Measurements from ENCODE around the gene SCN1A. TPM values are rescaled to one million over a fixed set of nuclear protein-coding genes. Genes with fewer than 3 reads are reported as not detected.

The SCN1A gene
- total and polyA plus RNA-seq, 10 of the 15 experiments (the other 5 are each of a cell fraction or from before 2014, with no cell fraction given) = not detected

GRCh38 chr2:166041613-166042012 is 86.2 kb downstream of the SCN1A start:
- Histone ChIP-seq H3K36me3 (ENCODE audit: control insufficient read depth in 2 of 2, insufficient read depth in 2 of 2, low read length in 1 of 2) (no peaks in the 10 kb centered on the region), H3K4me1 (ENCODE audit: control insufficient read depth, insufficient read depth, low read length) (no peaks in the 10 kb centered on the region), H3K4me2 (ENCODE audit: control insufficient read depth, insufficient read depth) (no peak overlapping the region), H3K79me2 (ENCODE audit: control insufficient read depth, insufficient read depth, low read length) (no peaks in the 10 kb centered on the region), H3K9me3 (replicated peaks; ENCODE audit: control insufficient read depth, insufficient read depth, low read length) (no peaks in the 10 kb centered on the region), H4K20me1 (ENCODE audit: control insufficient read depth, insufficient read depth) (no peaks in the 10 kb centered on the region), H3K27ac (ENCODE audit: control insufficient read depth, insufficient read depth) (no peak overlapping the region), H2AFZ (ENCODE audit: control insufficient read depth, low read depth, low read length) (no peak overlapping the region), H3K4me3 (no peak overlapping the region), H3K27me3 (replicated peaks in 1 of 2; ENCODE audit: control insufficient read depth in 2 of 2, insufficient read depth in 2 of 2, low read length in 1 of 2) (no peaks in the 10 kb centered on the region), H3K9ac (ENCODE audit: control insufficient read depth, insufficient read depth, low read length) (no peak overlapping the region)
- POLR2A ChIA-PET = no interaction called here
- CTCF ChIA-PET = interaction anchor here (0.6 to 1.6 kb wide), 2 partner anchors 62 to 802 kb away, joined by 3 to 4 read pairs; partner anchors contain the start of gene SCN2A
- peak; percentile 13 for FAIRE-seq
- no peak for ATAC-seq
- WGBS (ENCODE audit: insufficient coverage, insufficient replicate concordance, low lambda C conversion rate, missing lambda C conversion rate) = 83% methylated on average over 1 of the region's 1 CpG
- intact Hi-C loops (cut with micrococcal nuclease; ENCODE audit: unreplicated experiment) (no loop called here), in situ Hi-C loops (cut with MboI) (no loop called here)
- SMC1A ChIA-PET (ENCODE audit: uncharacterized antibody, unreplicated experiment) = no interaction called here
- RAD21 ChIA-PET (ENCODE audit: unreplicated experiment) = no interaction called here
- TF ChIP-seq PKNOX1 (IDR thresholded peaks at IDR 0.05) (no peak), MEF2B (IDR thresholded peaks at IDR 0.05; ENCODE audit: partially characterized antibody, poor library complexity, severe bottlenecking) (no peak), BMI1 (IDR thresholded peaks at IDR 0.05; ENCODE audit: borderline replicate concordance) (no peak), NFIC (IDR thresholded peaks at IDR 0.05; ENCODE audit: low read depth, low read length) (no peak), EGR1 (IDR thresholded peaks at IDR 0.05; ENCODE audit: borderline replicate concordance in 1 of 2, low read depth in 2 of 2, low read length in 2 of 2) (no peak), CBX3 (IDR thresholded peaks at IDR 0.05; ENCODE audit: borderline replicate concordance, low read depth) (no peak)
- TF ChIP-seq, protein P1, sequence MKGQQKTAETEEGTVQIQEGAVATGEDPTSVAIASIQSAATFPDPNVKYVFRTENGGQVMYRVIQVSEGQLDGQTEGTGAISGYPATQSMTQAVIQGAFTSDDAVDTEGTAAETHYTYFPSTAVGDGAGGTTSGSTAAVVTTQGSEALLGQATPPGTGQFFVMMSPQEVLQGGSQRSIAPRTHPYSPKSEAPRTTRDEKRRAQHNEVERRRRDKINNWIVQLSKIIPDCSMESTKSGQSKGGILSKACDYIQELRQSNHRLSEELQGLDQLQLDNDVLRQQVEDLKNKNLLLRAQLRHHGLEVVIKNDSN (IDR thresholded peaks at IDR 0.05; ENCODE audit: borderline replicate concordance, extremely low read length, insufficient read depth, low read depth, low read length) = no peak
- BruUV-seq (replicated peaks) = no TSS peak
- no peak for DNase-seq (ENCODE audit: low read depth, low spot score)

Measured in GM12878 (cell line).